Measurements from ENCODE around the gene SEL1L2. TPM values are rescaled to one million over a fixed set of nuclear protein-coding genes. Genes with fewer than 3 reads are reported as not detected.

SEL1L2 gene
- total and polyA plus RNA-seq, 9 of the 15 experiments (the other 6 are each of a cell fraction or from before 2014, with no cell fraction given): not detected

- TF ChIP-seq ZBTB40 (IDR thresholded peaks at IDR 0.05) (no peak), ZBTB40 (CRISPR knock-in tag; IDR thresholded peaks at IDR 0.05) (no peak), ZZZ3 (IDR thresholded peaks at IDR 0.05) (no peak), BRCA1 (IDR thresholded peaks at IDR 0.05) (no peak), BRCA1 (CRISPR knock-in tag; IDR thresholded peaks at IDR 0.05) (no peak), ZNF311 (CRISPR knock-in tag; IDR thresholded peaks at IDR 0.05) (no peak), HES1 (IDR thresholded peaks at IDR 0.05; ENCODE audit: low read depth) (no peak), SMARCC2 (IDR thresholded peaks at IDR 0.05; ENCODE audit: low read depth) (no peak), ZSCAN32 (CRISPR knock-in tag; IDR thresholded peaks at IDR 0.05) (no peak), ZFPM2 (CRISPR knock-in tag; IDR thresholded peaks at IDR 0.05) (no peak), PHTF2 (CRISPR knock-in tag; IDR thresholded peaks at IDR 0.05) (no peak), SRSF3 (IDR thresholded peaks at IDR 0.05; ENCODE audit: insufficient read depth, low read length) (no peak)
These were observed 122.1 kb downstream of the SEL1L2 start (continued) for GRCh38 chr20:13868331-13868730.

Data from K562 (cell line).